Gastrocnemius medialis (tissue), 4 donors: ENCODE data around the gene DUSP8. TPM values are rescaled to one million over a fixed set of nuclear protein-coding genes. Genes with fewer than 3 reads are reported as not detected.

Experiments used
- ATAC-seq, 2 donors: fragments of 150-250 bp; one replicate each; pipeline ENCODE4 v1.9.1; 2016
- DNase-seq, 2 donors: peaks; one replicate each; pipeline ENCODE4 v3.0.0-alpha.2; 2019
- H3K27ac ChIP-seq, 4 donors: fragments of 200-600 bp; sonication (generic); 1 replicate in 1 of 4; 2 replicates in 3 of 4; pipeline ENCODE4 v1.5.1; 2016 to 2018; ENCODE audit warnings: mild to moderate bottlenecking in 2 of 4, moderate library complexity in 1 of 4
- H3K27me3 ChIP-seq, 3 donors: fragments of 200-600 bp; sonication (generic) in 2 of 3; 1 replicate in 1 of 3; 2 replicates in 2 of 3; pipeline versions ENCODE4 v1.5.1 to v1.6.0; 2016 to 2019; ENCODE audit warnings: mild to moderate bottlenecking in 1 of 3, moderate library complexity in 1 of 3
- H3K36me3 ChIP-seq, 2 donors: fragments of 200-600 bp; sonication (generic) in 1 of 2; one replicate each; pipeline ENCODE4 v1.5.1; 2017 to 2018
- H3K4me1 ChIP-seq, 2 donors: fragments of 200-600 bp; sonication (generic) in 1 of 2; one replicate each; pipeline ENCODE4 v1.5.1; 2016 to 2017; ENCODE audit warnings: mild to moderate bottlenecking in 2 of 2
- H3K4me3 ChIP-seq, 4 donors: fragments of 200-600 bp; sonication (generic) in 3 of 4; 1 replicate in 1 of 4; 2 replicates in 3 of 4; pipeline ENCODE4 v1.5.1; 2016 to 2019; ENCODE audit warnings: mild to moderate bottlenecking in 2 of 4
- H3K9me3 ChIP-seq, 3 donors: fragments of 200-600 bp; sonication (generic) in 2 of 3; 1 replicate in 1 of 3; 2 replicates in 2 of 3; pipeline ENCODE4 v1.5.1; 2016 to 2019
- POLR2A ChIP-seq, 2 donors: fragments of 450-650 bp; IDR thresholded peaks; one replicate each; pipeline ENCODE4 v1.6.1; 2017; ENCODE audit warnings: antibody characterized with exemption in 2 of 2, mild to moderate bottlenecking in 2 of 2, moderate library complexity in 2 of 2
- in situ Hi-C, 4 donors: fragments of 200-750 bp; cut with MboI; loops; one replicate each; pipeline versions ENCODE4 v1.15.0 to v1.8.0; 2017; ENCODE audit warnings: low sequenced_read_pairs in 4 of 4
- intact Hi-C: fragments of 100-400 bp; cut with DNase I; formaldehyde crosslinking; loops from one replicate; pipeline ENCODE4 v1.15.1; 2023; ENCODE audit warnings: low total_unique reads
- total RNA-seq, 4 donors: library from RNA; depleted of rRNA; stranded (reverse); fragments of >200 nt; gene quantifications; one replicate each; pipeline versions ENCODE4 v1.1.0 to v1.2.3, GENCODE V29; 2016
- TF ChIP-seq, protein P1 (sequence below), 5 experiments: fragments of 450-650 bp in 3 of 5; fragments of 200-600 bp in 2 of 5; sonication (generic) in 2 of 5; IDR thresholded peaks in 4 of 5; conservative IDR thresholded peaks in 1 of 5; 1 replicate in 4 of 5; 2 replicates in 1 of 5; pipeline ENCODE4 v1.5.1; 2016 to 2019; ENCODE audit warnings: antibody characterized with exemption in 5 of 5, mild to moderate bottlenecking in 3 of 5, moderate library complexity in 3 of 5

Gene DUSP8
- total RNA-seq, 4 donors from 2014 or later = 2.6 to 25.9 (median 6.3) TPM

DNA sequence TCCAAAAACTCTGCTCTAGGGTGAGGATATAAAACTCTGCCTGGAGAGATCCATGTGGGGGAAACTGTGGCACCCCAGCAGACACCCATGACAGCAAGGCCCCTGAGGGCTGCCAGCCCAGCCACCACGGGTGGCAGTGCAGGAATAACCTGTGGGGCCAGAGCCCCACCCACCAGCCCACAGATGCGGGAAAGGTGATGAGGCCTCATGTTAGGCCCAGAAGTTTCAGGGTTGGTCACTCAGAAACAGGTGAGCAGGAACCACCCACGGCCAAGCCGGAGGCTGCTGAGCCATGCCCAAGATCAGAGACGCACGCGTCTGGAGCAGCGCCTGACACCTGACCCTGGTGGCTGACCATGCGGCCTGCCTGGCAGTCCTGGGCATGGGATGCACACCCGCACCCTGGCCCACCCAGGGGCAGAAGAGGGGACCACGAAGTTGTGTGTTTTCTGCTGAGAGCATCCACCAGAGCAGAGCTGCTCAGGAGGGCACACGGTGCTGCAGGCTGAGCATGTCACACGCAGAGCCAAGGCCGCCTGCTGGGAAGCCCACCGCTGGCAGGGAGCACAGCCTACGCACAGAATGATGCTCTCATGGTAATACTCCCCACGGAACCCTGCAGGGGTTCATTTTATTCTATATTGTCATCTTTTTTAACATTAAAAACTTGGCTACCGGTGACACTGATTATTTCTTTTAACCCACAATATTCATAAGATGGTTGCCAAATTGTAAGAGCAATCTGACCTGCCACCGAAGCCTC, 41.2 kb downstream of the DUSP8 start:
- no peak for TF ChIP-seq POLR2A (IDR thresholded peaks at IDR 0.05)
- TF ChIP-seq, protein P1, sequence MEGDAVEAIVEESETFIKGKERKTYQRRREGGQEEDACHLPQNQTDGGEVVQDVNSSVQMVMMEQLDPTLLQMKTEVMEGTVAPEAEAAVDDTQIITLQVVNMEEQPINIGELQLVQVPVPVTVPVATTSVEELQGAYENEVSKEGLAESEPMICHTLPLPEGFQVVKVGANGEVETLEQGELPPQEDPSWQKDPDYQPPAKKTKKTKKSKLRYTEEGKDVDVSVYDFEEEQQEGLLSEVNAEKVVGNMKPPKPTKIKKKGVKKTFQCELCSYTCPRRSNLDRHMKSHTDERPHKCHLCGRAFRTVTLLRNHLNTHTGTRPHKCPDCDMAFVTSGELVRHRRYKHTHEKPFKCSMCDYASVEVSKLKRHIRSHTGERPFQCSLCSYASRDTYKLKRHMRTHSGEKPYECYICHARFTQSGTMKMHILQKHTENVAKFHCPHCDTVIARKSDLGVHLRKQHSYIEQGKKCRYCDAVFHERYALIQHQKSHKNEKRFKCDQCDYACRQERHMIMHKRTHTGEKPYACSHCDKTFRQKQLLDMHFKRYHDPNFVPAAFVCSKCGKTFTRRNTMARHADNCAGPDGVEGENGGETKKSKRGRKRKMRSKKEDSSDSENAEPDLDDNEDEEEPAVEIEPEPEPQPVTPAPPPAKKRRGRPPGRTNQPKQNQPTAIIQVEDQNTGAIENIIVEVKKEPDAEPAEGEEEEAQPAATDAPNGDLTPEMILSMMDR (IDR thresholded peaks at IDR 0.05 in 4 of 5, conservative IDR thresholded peaks at IDR 0.05 in 1 of 5) = no peak
- H3K4me1 ChIP-seq = peaks cover 72 to 95% of the 10 kb centered on the region in 2 donors
- H3K4me3 ChIP-seq = no peak overlapping the region
- DNase-seq = no peak
- no peaks in the 10 kb centered on the region for H3K36me3 ChIP-seq
- H3K27me3 ChIP-seq = no peaks in the 10 kb centered on the region
- in situ Hi-C loops (no loop called here), intact Hi-C loops (loop anchor here (10.0 kb wide), 1 partner anchor 196 kb away; no protein-coding TSS in a partner anchor)
- H3K27ac ChIP-seq = peak overlapping the region; percentile 84 to 96 (median 90)
- H3K9me3 ChIP-seq = no peaks in the 10 kb centered on the region
- ATAC-seq = no peak

DNA sequence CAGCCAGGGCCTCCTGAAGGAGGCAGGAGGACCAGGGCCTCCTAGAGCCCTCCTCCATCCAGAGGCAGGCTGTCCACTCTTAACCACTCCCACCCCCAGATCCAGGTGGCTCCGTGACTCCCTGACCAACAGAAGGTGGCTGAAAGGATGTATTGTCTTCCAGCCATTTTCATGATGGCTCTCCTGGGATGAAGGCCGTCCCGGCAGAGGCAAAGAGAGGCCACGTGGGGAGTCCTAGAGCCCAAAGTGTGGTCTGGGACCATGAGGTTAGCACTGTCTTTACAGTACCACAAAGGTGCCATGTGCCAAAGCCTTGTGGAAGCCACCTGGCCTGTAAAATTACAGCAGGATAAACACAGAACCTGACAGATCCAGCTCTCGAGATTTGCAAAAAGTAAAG, 42.3 kb downstream of the DUSP8 start:
- TF ChIP-seq, protein P1 (IDR thresholded peaks at IDR 0.05 in 4 of 5, conservative IDR thresholded peaks at IDR 0.05 in 1 of 5) = no peak
- no peak for TF ChIP-seq POLR2A (IDR thresholded peaks at IDR 0.05)
- ATAC-seq = no peak

DNA sequence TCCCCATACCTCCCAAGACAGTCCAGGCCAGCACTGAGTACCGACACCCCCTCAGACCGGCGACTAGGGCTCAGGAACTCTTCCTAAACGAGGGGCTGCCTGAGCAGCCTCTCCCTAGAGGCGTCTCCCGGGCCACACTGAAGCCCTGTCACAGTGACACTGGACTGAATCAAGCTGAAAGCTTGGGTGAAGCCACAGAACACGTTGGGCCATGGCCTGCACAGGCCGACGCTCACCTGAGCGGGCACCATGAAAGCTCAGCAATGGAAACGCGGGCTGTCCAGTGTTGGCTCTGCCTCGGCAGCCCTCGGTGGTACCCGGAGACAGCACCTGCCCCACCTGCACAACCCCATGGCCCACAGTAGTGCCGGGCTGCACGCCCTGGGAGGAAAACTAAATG, 42.8 kb downstream of the DUSP8 start:
- intact Hi-C loops = no loop called here
- H3K27me3 ChIP-seq = no peaks in the 10 kb centered on the region
- no peaks in the 10 kb centered on the region for H3K36me3 ChIP-seq
- ATAC-seq (no peak), DNase-seq (no peak)
- H3K9me3 ChIP-seq = no peaks in the 10 kb centered on the region
- peak overlapping the region in 3 of 4 donors; percentile 86 to 96 (median 95) for H3K27ac ChIP-seq
- in situ Hi-C loops = loop anchor here in 1 of 4 donors (10.0 kb wide), 1 partner anchor 214 kb away; no protein-coding TSS in a partner anchor
- peaks cover 58 to 79% of the 10 kb centered on the region in 2 donors for H3K4me1 ChIP-seq
- TF ChIP-seq, protein P1 (IDR thresholded peaks at IDR 0.05 in 4 of 5, conservative IDR thresholded peaks at IDR 0.05 in 1 of 5) = no peak
- TF ChIP-seq POLR2A (IDR thresholded peaks at IDR 0.05) = no peak
- H3K4me3 ChIP-seq = no peak overlapping the region

More for the DNA sequence above, 42.3 kb downstream of the DUSP8 start:
- H3K36me3 ChIP-seq = no peaks in the 10 kb centered on the region
- H3K4me3 ChIP-seq = no peak overlapping the region
- DNase-seq = no peak
- no peaks in the 10 kb centered on the region for H3K27me3 ChIP-seq
- H3K9me3 ChIP-seq = no peaks in the 10 kb centered on the region
- H3K4me1 ChIP-seq = peaks cover 62 to 84% of the 10 kb centered on the region in 2 donors
- in situ Hi-C loops = loop anchor here in 1 of 4 donors (10.0 kb wide), 1 partner anchor 215 kb away; no protein-coding TSS in a partner anchor
- intact Hi-C loops = loop anchor here (10.0 kb wide), 1 partner anchor 195 kb away; no protein-coding TSS in a partner anchor
- peak overlapping the region; percentile 84 to 96 (median 90) for H3K27ac ChIP-seq

DNA sequence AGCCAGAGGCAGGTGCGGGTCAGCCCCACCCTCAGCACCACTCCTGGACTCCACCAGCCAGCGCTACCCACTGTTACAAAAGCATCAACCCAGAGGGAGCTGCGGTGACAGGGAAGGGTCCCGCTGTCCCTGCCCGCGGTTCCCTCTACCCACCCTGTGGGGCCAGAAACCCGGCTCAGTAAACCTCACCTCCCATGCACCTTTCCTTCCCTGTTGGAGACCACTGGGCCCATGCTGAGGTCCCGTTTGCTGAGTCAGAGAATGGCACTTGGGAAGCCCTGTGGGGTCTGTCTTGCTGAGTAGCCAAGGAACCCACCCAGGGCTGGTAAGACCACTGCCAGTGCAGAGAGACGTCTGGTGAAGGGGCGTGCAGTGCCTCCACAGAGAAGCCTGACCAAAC, 43.4 kb downstream of the DUSP8 start:
- Histone ChIP-seq H3K36me3 (no peaks in the 10 kb centered on the region), H3K4me1 (peaks cover 54 to 79% of the 10 kb centered on the region in 2 donors), H3K27me3 (no peaks in the 10 kb centered on the region), H3K27ac (peak overlapping the region in 1 of 4 donors; percentile 42), H3K9me3 (no peaks in the 10 kb centered on the region), H3K4me3 (no peak overlapping the region)
- ATAC-seq (no peak), DNase-seq (no peak)
- TF ChIP-seq POLR2A (IDR thresholded peaks at IDR 0.05) = no peak
- TF ChIP-seq, protein P1 (IDR thresholded peaks at IDR 0.05 in 4 of 5, conservative IDR thresholded peaks at IDR 0.05 in 1 of 5) = no peak
- in situ Hi-C loops (loop anchor here in 1 of 4 donors (10.0 kb wide), 1 partner anchor 214 kb away; no protein-coding TSS in a partner anchor), intact Hi-C loops (no loop called here)
